Measurements from ENCODE around the gene SPRYD4. TPM values are rescaled to one million over a fixed set of nuclear protein-coding genes. Genes with fewer than 3 reads are reported as not detected.

Gene SPRYD4
- total RNA-seq, 4 donors from 2014 or later, result 2.8 to 4.6 (median 4.3) TPM

GRCh38 chr12:56522411-56523193, 54.2 kb downstream of the SPRYD4 start:
- Histone ChIP-seq H3K9me3 (no peaks in the 10 kb centered on the region), H3K4me3 (replicated peaks in 1 of 3) (peak overlapping the region; percentile 13 to 61 (median 48)), H3K27me3 (no peaks in the 10 kb centered on the region), H3K36me3 (no peaks in the 10 kb centered on the region), H3K27ac (peak overlapping the region; percentile 84 to 96 (median 93)), H3K4me1 (peaks cover 57 to 71% of the 10 kb centered on the region in 2 donors)
- WGBS, 2 donors, result 17 to 23% methylated on average over 4 of the region's 4 CpGs
- intact Hi-C loops (cut with DNase I), result no loop called here
- DNase-seq, result no peak
- no peak for TF ChIP-seq POLR2A (IDR thresholded peaks at IDR 0.05)
- TF ChIP-seq CTCF (IDR thresholded peaks at IDR 0.05), result no peak

DNA sequence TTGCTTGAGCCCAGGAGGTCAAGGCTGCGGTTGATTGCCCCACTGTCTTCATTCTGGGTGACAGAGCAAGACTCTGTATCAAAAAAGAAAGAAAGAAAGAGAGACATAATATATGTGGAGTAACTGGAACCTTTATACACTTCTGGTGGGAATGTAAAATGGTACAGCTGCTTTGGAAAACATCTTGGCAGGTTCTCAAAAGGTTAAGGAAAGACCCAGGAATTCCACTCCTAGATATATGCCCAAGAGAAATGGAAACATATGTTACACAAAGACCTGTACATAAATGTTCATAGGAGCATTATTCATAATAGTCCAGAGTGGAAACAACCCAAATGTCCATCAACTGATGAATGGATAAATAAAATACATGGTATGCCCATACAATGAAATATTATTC, 60.5 kb downstream of the SPRYD4 start:
- Histone ChIP-seq H3K4me3 (replicated peaks in 1 of 3) (no peak overlapping the region), H3K27me3 (no peaks in the 10 kb centered on the region), H3K27ac (peak overlapping the region in 2 of 3 donors; percentile 31 to 42), H3K36me3 (no peaks in the 10 kb centered on the region), H3K9me3 (no peaks in the 10 kb centered on the region), H3K4me1 (peaks cover 45 to 55% of the 10 kb centered on the region in 2 donors)
- TF ChIP-seq POLR2A (IDR thresholded peaks at IDR 0.05) (no peak), CTCF (IDR thresholded peaks at IDR 0.05) (no peak)
- intact Hi-C loops (cut with DNase I), result no loop called here
- WGBS, 2 donors, result 95 to 97% methylated on average over 1 of the region's 1 CpG
- DNase-seq, result no peak

Other genes starting within 250 kb of the SPRYD4 start
- 10 to 100 TPM; 63.4 to 89.7 (median 73.4) TPM for gene RNF41, start 246.7 kb upstream of the SPRYD4 start, total RNA-seq
- 10 to 100 TPM; 19.4 to 35.7 (median 31.4) TPM for gene NABP2, start 244.2 kb upstream of the SPRYD4 start, total RNA-seq
- not detected for gene SLC39A5, start 238.5 kb upstream of the SPRYD4 start, total RNA-seq
- 10 to 100 TPM; 15.9 to 22.3 (median 18.3) TPM for gene ANKRD52, start 210.2 kb upstream of the SPRYD4 start, total RNA-seq
- gene COQ10A, start 201.6 kb upstream of the SPRYD4 start, total RNA-seq, result 10 to 100 TPM; 11.3 to 28.7 (median 19.7) TPM
- gene CS, start 168.2 kb upstream of the SPRYD4 start, total RNA-seq, result 100 to 1,000 TPM; 110 to 190 (median 118) TPM
- gene CNPY2, start 152.6 kb upstream of the SPRYD4 start, total RNA-seq, result 100 to 1,000 TPM; 107 to 129 (median 124) TPM
- gene PAN2, start 134.6 kb upstream of the SPRYD4 start, total RNA-seq, result 100 to 1,000 TPM in 3 of 4 donors, 10 to 100 TPM in 1; 95.7 to 148 (median 134) TPM
- 1 to 10 TPM in 1 of 4 donors, under 1 TPM in 1, not detected in 2; 0.67 to 1.1 TPM for gene IL23A, start 129.7 kb upstream of the SPRYD4 start, total RNA-seq
- gene STAT2, start 108.5 kb upstream of the SPRYD4 start, total RNA-seq, result 100 to 1,000 TPM; 121 to 166 (median 146) TPM
- gene APOF, start 105.7 kb upstream of the SPRYD4 start, total RNA-seq, result not detected
- 1 to 10 TPM; 4.6 to 7.6 (median 6.7) TPM for gene TIMELESS, start 19.2 kb upstream of the SPRYD4 start, total RNA-seq
- not detected for gene MIP, start 13.9 kb upstream of the SPRYD4 start, total RNA-seq
- gene GLS2, start 19.6 kb downstream of the SPRYD4 start, total RNA-seq, result 1 to 10 TPM; 1.8 to 4.2 (median 2.7) TPM
- gene RBMS2, start 53.2 kb downstream of the SPRYD4 start, total RNA-seq, result 10 to 100 TPM; 39.8 to 58.3 (median 50.2) TPM
- 100 to 1,000 TPM in 1 of 4 donors, 10 to 100 TPM in 3; 61.7 to 122 (median 77.6) TPM for gene BAZ2A, start 161.7 kb downstream of the SPRYD4 start, total RNA-seq
- 100 to 1,000 TPM; 310 to 557 (median 431) TPM for gene ATP5F1B, start 177.4 kb downstream of the SPRYD4 start, total RNA-seq
- 100 to 1,000 TPM; 101 to 132 (median 124) TPM for gene PTGES3, start 219.7 kb downstream of the SPRYD4 start, total RNA-seq

Data from thyroid gland (tissue), 4 donors.